Stimulated activated CD4-positive, alpha-beta T cell treated with anti-CD3 and anti-CD28 coated beads, Interleukin-12 subunit alpha, Interleukin-12 subunit beta, amount 100 ng/mL, for 24 hours (primary cell): ENCODE measurements around the gene TMEM258.

Source experiments
- DNase-seq, 2 experiments: peaks; one replicate each; pipeline ENCODE4 v3.0.0-alpha.2; 2020; ENCODE audit warnings: low read depth in 2 of 2

The TMEM258 gene

GRCh38 chr11:61760946-61761345 lies 31.5 kb downstream of the TMEM258 start:
- DNase-seq: no peak

GRCh38 chr11:61757213-61757862 lies 35.1 kb downstream of the TMEM258 start:
- DNase-seq: no peak

GRCh38 chr11:61756452-61757212 lies 35.8 kb downstream of the TMEM258 start:
- DNase-seq: no peak

GRCh38 chr11:61756147-61756451 lies 36.3 kb downstream of the TMEM258 start:
- DNase-seq: no peak

- DNase-seq: no peak
These were observed 37.6 kb downstream of the TMEM258 start for GRCh38 chr11:61754534-61755482.

GRCh38 chr11:61753672-61754071 lies 38.7 kb downstream of the TMEM258 start:
- DNase-seq: no peak

- DNase-seq: no peak
These were observed 39.4 kb downstream of the TMEM258 start for GRCh38 chr11:61752925-61753521.

- DNase-seq: peak; percentile 9 to 49
These were observed 40.1 kb downstream of the TMEM258 start, which contains the start of gene MYRF for GRCh38 chr11:61752117-61752924. Gene MYRF (plus strand): TSS chr11:61752636. CDS start chr11:61752745, 109 bp downstream.

- DNase-seq: no peak
These were observed 41.0 kb downstream of the TMEM258 start for GRCh38 chr11:61751384-61751783.

GRCh38 chr11:61750631-61751273 lies 41.6 kb downstream of the TMEM258 start:
- DNase-seq: no peak

GRCh38 chr11:61749591-61750217 lies 42.7 kb downstream of the TMEM258 start:
- no peak for DNase-seq

- DNase-seq: no peak
These were observed 44.5 kb downstream of the TMEM258 start for GRCh38 chr11:61747967-61748285.

GRCh38 chr11:61747192-61747966 lies 45.0 kb downstream of the TMEM258 start:
- DNase-seq: peak in 1 of 2 experiments; percentile 22

- no peak for DNase-seq
These were observed 45.8 kb downstream of the TMEM258 start for GRCh38 chr11:61746442-61747191.

- DNase-seq: no peak
These were observed 46.5 kb downstream of the TMEM258 start for GRCh38 chr11:61745781-61746441.

- DNase-seq: no peak
These were observed 47.7 kb downstream of the TMEM258 start for GRCh38 chr11:61744609-61745156.

- DNase-seq: no peak
These were observed 48.2 kb downstream of the TMEM258 start for GRCh38 chr11:61744181-61744580.
